ENCODE measurements around the gene PPIH.

Gene PPIH

DNA sequence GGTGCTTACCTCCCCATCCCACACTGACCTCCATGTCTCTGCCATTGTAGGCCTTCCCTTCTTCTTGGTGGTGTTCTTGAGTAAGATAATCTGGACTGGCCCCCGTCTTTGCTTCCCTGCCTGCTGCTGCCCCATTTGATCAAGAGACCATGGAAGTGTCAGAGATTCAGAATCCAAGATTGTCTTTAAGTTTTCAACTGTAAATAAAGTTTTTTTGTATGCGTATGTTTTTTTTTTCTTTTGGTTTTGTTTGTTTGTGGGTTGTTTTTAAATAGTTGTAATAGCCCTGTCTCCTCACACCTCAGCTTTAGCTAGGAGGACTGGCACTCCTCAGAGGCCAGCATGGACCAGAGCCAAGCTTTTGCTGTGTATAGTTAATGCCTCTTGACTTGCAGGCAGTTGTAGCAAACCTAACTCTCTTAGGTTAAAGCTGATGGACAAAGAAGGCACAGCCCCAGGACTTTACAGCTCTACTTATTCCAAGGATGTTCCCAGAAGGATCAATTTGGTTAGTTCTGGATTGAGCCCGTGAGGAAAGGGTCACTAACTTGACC is 18.4 kb downstream of the PPIH start:
- ChIA-PET POLR2A (no interaction called here), CTCF (no interaction called here)
- H3K36me3 ChIP-seq (ENCODE audit: control insufficient read depth in 2 of 2, insufficient read depth in 1 of 2, low read length in 2 of 2) = peaks cover 4 to 54% of the 10 kb centered on the region in 2 experiments; a peak in 2 of 3 replicates
- H3K9me3 ChIP-seq (ENCODE audit: control insufficient read depth, insufficient read depth, low read depth, low read length) = no peaks in the 10 kb centered on the region
- TF ChIP-seq ZNF157 (tag by site-specific recombination; IDR thresholded peaks at IDR 0.05) (no peak), ZEB2 (tag by site-specific recombination; IDR thresholded peaks at IDR 0.05) (no peak)
- TF ChIP-seq, protein P1, sequence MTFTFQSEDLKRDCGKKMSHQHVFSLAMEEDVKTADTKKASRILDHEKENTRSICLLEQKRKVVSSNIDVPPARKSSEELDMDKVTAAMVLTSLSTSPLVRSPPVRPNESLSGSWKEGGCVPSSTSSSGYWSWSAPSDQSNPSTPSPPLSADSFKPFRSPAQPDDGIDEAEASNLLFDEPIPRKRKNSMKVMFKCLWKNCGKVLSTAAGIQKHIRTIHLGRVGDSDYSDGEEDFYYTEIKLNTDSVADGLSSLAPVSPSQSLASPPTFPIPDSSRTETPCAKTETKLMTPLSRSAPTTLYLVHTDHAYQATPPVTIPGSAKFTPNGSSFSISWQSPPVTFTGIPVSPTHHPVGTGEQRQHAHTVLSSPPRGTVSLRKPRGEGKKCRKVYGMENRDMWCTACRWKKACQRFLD (tag by site-specific recombination; IDR thresholded peaks at IDR 0.05) = no peak
- no peaks in the 10 kb centered on the region for H3K4me1 ChIP-seq (ENCODE audit: control insufficient read depth, insufficient read depth, low read length)
- no peak overlapping the region for H3K27ac ChIP-seq (ENCODE audit: extremely low read depth, low read depth, low read length)
- H3K4me3 ChIP-seq (ENCODE audit: low read depth, low read length) = no peak overlapping the region

DNA sequence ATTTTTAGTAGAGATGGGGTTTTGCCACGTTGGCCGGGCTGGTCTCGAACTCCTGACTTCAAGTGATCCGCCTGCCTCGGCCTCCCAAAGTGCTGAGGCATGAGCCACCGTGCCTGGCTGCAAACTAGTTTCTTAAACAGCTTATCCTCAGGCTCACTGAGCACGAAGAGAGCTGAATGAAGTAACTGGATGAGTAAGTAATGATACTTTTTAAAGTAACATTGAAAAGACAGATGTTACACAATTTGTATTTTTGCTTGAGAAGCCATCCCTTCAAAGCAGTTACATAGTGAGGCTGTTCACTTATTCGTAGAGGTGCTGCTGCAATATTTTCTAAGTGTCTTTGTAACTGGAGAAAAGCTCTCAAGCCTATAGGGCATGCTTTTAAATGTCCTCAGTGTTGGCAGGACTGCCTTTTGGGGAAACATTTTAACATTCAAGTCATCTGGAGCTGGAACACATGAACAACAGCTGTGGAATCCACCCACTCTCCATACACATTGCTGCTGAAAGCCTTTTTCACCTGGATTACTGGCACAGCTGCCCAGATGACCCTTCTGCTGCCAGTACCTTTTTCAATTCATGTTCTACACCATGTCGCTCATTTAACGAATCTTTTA is 21.3 kb downstream of the PPIH start:
- ChIA-PET POLR2A (interaction anchor here (1.2 kb wide), 1 partner anchor 22 kb away, joined by 3 read pairs; the partner anchor contains the start of gene PPIH), CTCF (interaction anchor here (0.5 kb wide), 1 partner anchor 106 kb away, joined by 3 read pairs; no protein-coding TSS in a partner anchor)
- no peak for TF ChIP-seq ZNF837 (tag by site-specific recombination; IDR thresholded peaks at IDR 0.05)
- TF ChIP-seq, protein P2, sequence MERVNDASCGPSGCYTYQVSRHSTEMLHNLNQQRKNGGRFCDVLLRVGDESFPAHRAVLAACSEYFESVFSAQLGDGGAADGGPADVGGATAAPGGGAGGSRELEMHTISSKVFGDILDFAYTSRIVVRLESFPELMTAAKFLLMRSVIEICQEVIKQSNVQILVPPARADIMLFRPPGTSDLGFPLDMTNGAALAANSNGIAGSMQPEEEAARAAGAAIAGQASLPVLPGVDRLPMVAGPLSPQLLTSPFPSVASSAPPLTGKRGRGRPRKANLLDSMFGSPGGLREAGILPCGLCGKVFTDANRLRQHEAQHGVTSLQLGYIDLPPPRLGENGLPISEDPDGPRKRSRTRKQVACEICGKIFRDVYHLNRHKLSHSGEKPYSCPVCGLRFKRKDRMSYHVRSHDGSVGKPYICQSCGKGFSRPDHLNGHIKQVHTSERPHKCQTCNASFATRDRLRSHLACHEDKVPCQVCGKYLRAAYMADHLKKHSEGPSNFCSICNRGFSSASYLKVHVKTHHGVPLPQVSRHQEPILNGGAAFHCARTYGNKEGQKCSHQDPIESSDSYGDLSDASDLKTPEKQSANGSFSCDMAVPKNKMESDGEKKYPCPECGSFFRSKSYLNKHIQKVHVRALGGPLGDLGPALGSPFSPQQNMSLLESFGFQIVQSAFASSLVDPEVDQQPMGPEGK (tag by site-specific recombination; IDR thresholded peaks at IDR 0.05) = no peak
- TF ChIP-seq, protein P3, sequence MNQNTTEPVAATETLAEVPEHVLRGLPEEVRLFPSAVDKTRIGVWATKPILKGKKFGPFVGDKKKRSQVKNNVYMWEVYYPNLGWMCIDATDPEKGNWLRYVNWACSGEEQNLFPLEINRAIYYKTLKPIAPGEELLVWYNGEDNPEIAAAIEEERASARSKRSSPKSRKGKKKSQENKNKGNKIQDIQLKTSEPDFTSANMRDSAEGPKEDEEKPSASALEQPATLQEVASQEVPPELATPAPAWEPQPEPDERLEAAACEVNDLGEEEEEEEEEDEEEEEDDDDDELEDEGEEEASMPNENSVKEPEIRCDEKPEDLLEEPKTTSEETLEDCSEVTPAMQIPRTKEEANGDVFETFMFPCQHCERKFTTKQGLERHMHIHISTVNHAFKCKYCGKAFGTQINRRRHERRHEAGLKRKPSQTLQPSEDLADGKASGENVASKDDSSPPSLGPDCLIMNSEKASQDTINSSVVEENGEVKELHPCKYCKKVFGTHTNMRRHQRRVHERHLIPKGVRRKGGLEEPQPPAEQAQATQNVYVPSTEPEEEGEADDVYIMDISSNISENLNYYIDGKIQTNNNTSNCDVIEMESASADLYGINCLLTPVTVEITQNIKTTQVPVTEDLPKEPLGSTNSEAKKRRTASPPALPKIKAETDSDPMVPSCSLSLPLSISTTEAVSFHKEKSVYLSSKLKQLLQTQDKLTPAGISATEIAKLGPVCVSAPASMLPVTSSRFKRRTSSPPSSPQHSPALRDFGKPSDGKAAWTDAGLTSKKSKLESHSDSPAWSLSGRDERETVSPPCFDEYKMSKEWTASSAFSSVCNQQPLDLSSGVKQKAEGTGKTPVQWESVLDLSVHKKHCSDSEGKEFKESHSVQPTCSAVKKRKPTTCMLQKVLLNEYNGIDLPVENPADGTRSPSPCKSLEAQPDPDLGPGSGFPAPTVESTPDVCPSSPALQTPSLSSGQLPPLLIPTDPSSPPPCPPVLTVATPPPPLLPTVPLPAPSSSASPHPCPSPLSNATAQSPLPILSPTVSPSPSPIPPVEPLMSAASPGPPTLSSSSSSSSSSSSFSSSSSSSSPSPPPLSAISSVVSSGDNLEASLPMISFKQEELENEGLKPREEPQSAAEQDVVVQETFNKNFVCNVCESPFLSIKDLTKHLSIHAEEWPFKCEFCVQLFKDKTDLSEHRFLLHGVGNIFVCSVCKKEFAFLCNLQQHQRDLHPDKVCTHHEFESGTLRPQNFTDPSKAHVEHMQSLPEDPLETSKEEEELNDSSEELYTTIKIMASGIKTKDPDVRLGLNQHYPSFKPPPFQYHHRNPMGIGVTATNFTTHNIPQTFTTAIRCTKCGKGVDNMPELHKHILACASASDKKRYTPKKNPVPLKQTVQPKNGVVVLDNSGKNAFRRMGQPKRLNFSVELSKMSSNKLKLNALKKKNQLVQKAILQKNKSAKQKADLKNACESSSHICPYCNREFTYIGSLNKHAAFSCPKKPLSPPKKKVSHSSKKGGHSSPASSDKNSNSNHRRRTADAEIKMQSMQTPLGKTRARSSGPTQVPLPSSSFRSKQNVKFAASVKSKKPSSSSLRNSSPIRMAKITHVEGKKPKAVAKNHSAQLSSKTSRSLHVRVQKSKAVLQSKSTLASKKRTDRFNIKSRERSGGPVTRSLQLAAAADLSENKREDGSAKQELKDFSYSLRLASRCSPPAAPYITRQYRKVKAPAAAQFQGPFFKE (tag by site-specific recombination; IDR thresholded peaks at IDR 0.05; ENCODE audit: borderline replicate concordance) = no peak
- TF ChIP-seq ZNF138 (tag by site-specific recombination; IDR thresholded peaks at IDR 0.05; ENCODE audit: borderline replicate concordance) = no peak
- no peak overlapping the region for H3K4me3 ChIP-seq (ENCODE audit: low read depth, low read length)
- H3K36me3 ChIP-seq (ENCODE audit: control insufficient read depth in 2 of 2, insufficient read depth in 1 of 2, low read length in 2 of 2) = peaks cover 0 to 41% of the 10 kb centered on the region in 2 experiments; a peak in 2 of 3 replicates
- H3K9me3 ChIP-seq (ENCODE audit: control insufficient read depth, insufficient read depth, low read depth, low read length) = no peaks in the 10 kb centered on the region
- H3K27ac ChIP-seq (ENCODE audit: extremely low read depth, low read depth, low read length) = no peak overlapping the region
- H3K4me1 ChIP-seq (ENCODE audit: control insufficient read depth, insufficient read depth, low read length) = no peaks in the 10 kb centered on the region

DNA sequence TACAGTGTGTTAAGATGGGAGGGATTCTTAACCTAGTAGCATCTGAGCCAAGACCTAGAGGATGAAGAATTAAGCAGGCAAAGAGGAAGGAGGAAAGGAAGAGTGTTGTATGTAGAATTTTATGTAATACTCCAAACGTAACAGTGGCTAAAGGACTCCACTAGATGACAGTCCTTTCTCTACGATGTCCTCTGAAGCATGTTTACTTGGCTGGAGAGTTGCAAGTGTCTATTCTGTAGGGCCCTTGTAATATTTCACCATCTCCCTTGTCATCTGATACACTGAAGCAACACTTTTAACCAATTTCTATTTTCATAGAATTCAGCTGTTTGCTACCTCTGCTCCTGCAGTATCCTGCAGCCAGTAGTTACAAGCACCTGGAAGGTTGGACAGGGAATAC is 21.8 kb downstream of the PPIH start:
- H3K36me3 ChIP-seq (ENCODE audit: control insufficient read depth in 2 of 2, insufficient read depth in 1 of 2, low read length in 2 of 2) = peaks cover 0 to 41% of the 10 kb centered on the region in 2 experiments; a peak in 2 of 3 replicates
- no peak overlapping the region for H3K27ac ChIP-seq (ENCODE audit: extremely low read depth, low read depth, low read length)
- ChIA-PET CTCF (interaction anchor here (1.1 kb wide), 1 partner anchor 77 kb away, joined by 3 read pairs; no protein-coding TSS in a partner anchor), POLR2A (interaction anchor here (1.2 kb wide), 1 partner anchor 22 kb away, joined by 3 read pairs; the partner anchor contains the start of gene PPIH)
- no peaks in the 10 kb centered on the region for H3K9me3 ChIP-seq (ENCODE audit: control insufficient read depth, insufficient read depth, low read depth, low read length)
- no peak overlapping the region for H3K4me3 ChIP-seq (ENCODE audit: low read depth, low read length)
- no peaks in the 10 kb centered on the region for H3K4me1 ChIP-seq (ENCODE audit: control insufficient read depth, insufficient read depth, low read length)
- TF ChIP-seq ZNF266 (tag by site-specific recombination; IDR thresholded peaks at IDR 0.05; ENCODE audit: low read depth) = no peak
- no peak for TF ChIP-seq ZNF292 (tag by site-specific recombination; IDR thresholded peaks at IDR 0.05; ENCODE audit: borderline replicate concordance, low read depth)
- TF ChIP-seq ZNF521 (tag by site-specific recombination; IDR thresholded peaks at IDR 0.05) = no peak
- TF ChIP-seq ZBTB20 (tag by site-specific recombination; IDR thresholded peaks at IDR 0.05) = no peak
- TF ChIP-seq, protein P4, sequence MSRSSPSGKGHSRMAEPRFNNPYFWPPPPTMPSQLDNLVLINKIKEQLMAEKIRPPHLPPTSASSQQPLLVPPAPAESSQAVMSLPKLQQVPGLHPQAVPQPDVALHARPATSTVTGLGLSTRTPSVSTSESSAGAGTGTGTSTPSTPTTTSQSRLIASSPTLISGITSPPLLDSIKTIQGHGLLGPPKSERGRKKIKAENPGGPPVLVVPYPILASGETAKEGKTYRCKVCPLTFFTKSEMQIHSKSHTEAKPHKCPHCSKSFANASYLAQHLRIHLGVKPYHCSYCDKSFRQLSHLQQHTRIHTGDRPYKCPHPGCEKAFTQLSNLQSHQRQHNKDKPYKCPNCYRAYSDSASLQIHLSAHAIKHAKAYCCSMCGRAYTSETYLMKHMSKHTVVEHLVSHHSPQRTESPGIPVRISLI (tag by site-specific recombination; IDR thresholded peaks at IDR 0.05) = no peak
- TF ChIP-seq ZNF335 (tag by site-specific recombination; conservative IDR thresholded peaks at IDR 0.05) = no peak
- TF ChIP-seq GLIS2 (tag by site-specific recombination; IDR thresholded peaks at IDR 0.05) = no peak
- no peak for TF ChIP-seq MZF1 (tag by site-specific recombination; IDR thresholded peaks at IDR 0.05; ENCODE audit: borderline replicate concordance)
